Type B pancreatic cell (in vitro differentiated cells): ENCODE results near the gene SLAIN2. TPM values are rescaled to one million over a fixed set of nuclear protein-coding genes. Genes with fewer than 3 reads are reported as not detected.

Experiments
- DNase-seq: peaks from one replicate; pipeline ENCODE4 v3.0.0; 2021; ENCODE audit warnings: mixed read lengths; ENCODE audit not compliant: unreplicated experiment; ENCODE audit errors: extremely low spot score
- H3K27ac Mint-ChIP-seq: 2 replicates; pipeline ENCODE4 v1.8.0; 2021; ENCODE audit warnings: mild to moderate bottlenecking, mixed read lengths
- H3K27me3 Mint-ChIP-seq: 2 replicates; pipeline ENCODE4 v1.8.0; 2021; ENCODE audit warnings: mixed read lengths
- H3K36me3 Mint-ChIP-seq: 2 replicates; pipeline ENCODE4 v1.8.0; 2021; ENCODE audit warnings: mixed read lengths
- H3K4me1 Mint-ChIP-seq: one replicate; pipeline ENCODE4 v1.8.0; 2021; ENCODE audit warnings: mixed read lengths; ENCODE audit not compliant: unreplicated experiment
- H3K4me3 Mint-ChIP-seq: 2 replicates; pipeline ENCODE4 v1.8.0; 2021; ENCODE audit warnings: mild to moderate bottlenecking, mixed read lengths
- H3K9me3 Mint-ChIP-seq: 2 replicates; pipeline ENCODE4 v1.8.0; 2021; ENCODE audit warnings: mixed read lengths
- total RNA-seq: library from RNA; stranded (reverse); gene quantifications from 2 replicates; pipeline ENCODE4 v1.2.1, GENCODE V29; 2021; ENCODE audit warnings: low replicate concordance
- TF ChIP-seq, protein P1 (sequence below): fragments of 200-600 bp; sonication (generic); conservative IDR thresholded peaks from 2 replicates; pipeline ENCODE4 v1.5.0; 2021; ENCODE audit warnings: antibody characterized with exemption, mild to moderate bottlenecking

SLAIN2 gene
- total RNA-seq, 1 donor from 2014 or later = 55.8 TPM

- Mint-ChIP-seq H3K27ac (no peak overlapping the region), H3K27me3 (no peaks in the 10 kb centered on the region), H3K4me3 (no peak overlapping the region), H3K4me1 (no peaks in the 10 kb centered on the region), H3K36me3 (peaks cover 44% of the 10 kb centered on the region), H3K9me3 (no peaks in the 10 kb centered on the region)
- no peak for DNase-seq
- TF ChIP-seq, protein P1, sequence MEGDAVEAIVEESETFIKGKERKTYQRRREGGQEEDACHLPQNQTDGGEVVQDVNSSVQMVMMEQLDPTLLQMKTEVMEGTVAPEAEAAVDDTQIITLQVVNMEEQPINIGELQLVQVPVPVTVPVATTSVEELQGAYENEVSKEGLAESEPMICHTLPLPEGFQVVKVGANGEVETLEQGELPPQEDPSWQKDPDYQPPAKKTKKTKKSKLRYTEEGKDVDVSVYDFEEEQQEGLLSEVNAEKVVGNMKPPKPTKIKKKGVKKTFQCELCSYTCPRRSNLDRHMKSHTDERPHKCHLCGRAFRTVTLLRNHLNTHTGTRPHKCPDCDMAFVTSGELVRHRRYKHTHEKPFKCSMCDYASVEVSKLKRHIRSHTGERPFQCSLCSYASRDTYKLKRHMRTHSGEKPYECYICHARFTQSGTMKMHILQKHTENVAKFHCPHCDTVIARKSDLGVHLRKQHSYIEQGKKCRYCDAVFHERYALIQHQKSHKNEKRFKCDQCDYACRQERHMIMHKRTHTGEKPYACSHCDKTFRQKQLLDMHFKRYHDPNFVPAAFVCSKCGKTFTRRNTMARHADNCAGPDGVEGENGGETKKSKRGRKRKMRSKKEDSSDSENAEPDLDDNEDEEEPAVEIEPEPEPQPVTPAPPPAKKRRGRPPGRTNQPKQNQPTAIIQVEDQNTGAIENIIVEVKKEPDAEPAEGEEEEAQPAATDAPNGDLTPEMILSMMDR = no peak
Observed at GRCh38 chr4:48403358-48403757, 62.0 kb downstream of the SLAIN2 start.

- no peaks in the 10 kb centered on the region for H3K27me3 Mint-ChIP-seq
- H3K36me3 Mint-ChIP-seq = peaks cover 41% of the 10 kb centered on the region
- no peaks in the 10 kb centered on the region for H3K9me3 Mint-ChIP-seq
- TF ChIP-seq, protein P1 = no peak
- DNase-seq = no peak
- no peak overlapping the region for H3K4me3 Mint-ChIP-seq
- no peak overlapping the region for H3K27ac Mint-ChIP-seq
- no peaks in the 10 kb centered on the region for H3K4me1 Mint-ChIP-seq
Observed at GRCh38 chr4:48403779-48404178, 62.5 kb downstream of the SLAIN2 start.

DNA sequence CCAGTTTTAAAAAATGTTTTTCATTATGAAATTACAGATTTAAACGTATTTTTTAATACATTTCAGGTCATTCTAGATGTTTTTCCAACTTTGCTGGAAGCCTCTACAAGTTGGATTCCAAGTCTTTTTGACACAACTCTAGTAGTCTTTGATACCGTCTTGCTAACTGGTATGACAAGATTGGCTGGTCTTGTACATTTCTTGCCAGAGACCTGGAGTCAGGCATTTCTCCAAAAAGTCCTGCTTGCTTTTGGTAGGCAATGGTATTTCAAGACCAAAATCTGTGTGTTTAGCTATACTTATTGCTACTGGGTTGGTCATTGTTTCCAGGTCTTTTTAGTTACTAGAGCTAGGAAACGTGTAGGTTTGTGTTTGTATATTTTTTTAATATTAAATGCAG is 64.6 kb downstream of the SLAIN2 start:
- Mint-ChIP-seq H3K27me3 (no peaks in the 10 kb centered on the region), H3K4me1 (no peaks in the 10 kb centered on the region), H3K36me3 (peaks cover 43% of the 10 kb centered on the region), H3K9me3 (no peaks in the 10 kb centered on the region), H3K4me3 (no peak overlapping the region), H3K27ac (no peak overlapping the region)
- DNase-seq = no peak
- TF ChIP-seq, protein P1 = no peak

DNA sequence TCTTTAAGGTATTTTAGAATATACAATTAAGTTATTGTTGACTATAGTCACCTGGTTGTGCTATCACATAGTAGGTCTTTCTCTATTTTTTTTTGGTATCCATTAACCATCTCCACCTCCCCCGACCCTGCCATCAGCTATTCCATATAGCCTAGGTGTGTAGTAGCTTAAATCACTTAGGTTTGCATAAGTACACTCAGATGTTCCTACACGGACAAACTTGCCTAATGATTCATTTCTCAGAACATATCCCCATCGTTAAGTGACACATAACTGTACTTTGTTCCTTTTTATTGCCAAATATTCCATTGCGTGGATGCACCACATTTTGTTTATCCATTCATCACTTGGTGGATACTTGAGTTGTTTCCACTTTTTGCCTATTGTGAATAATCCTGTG is 67.9 kb downstream of the SLAIN2 start:
- TF ChIP-seq, protein P1 = no peak
- Mint-ChIP-seq H3K9me3 (no peaks in the 10 kb centered on the region), H3K4me1 (no peaks in the 10 kb centered on the region), H3K36me3 (peaks cover 41% of the 10 kb centered on the region), H3K4me3 (no peak overlapping the region), H3K27me3 (no peaks in the 10 kb centered on the region), H3K27ac (no peak overlapping the region)
- no peak for DNase-seq

GRCh38 chr4:48410812-48411211 is 69.5 kb downstream of the SLAIN2 start:
- DNase-seq = no peak
- no peak overlapping the region for H3K27ac Mint-ChIP-seq

More at GRCh38 chr4:48410812-48411211, 69.5 kb downstream of the SLAIN2 start:
- Mint-ChIP-seq H3K36me3 (peaks cover 37% of the 10 kb centered on the region), H3K9me3 (no peaks in the 10 kb centered on the region), H3K4me1 (no peaks in the 10 kb centered on the region), H3K4me3 (no peak overlapping the region), H3K27me3 (no peaks in the 10 kb centered on the region)
- TF ChIP-seq, protein P1 = no peak
